Esophagus muscularis mucosa (tissue), 4 donors: ENCODE measurements around the gene UBAC1. TPM values are rescaled to one million over a fixed set of nuclear protein-coding genes. Genes with fewer than 3 reads are reported as not detected.

Experiments used
- DNase-seq: peaks from one replicate; pipeline ENCODE4 v3.0.0-alpha.2; 2017; ENCODE audit errors: extremely low spot score
- H3K27ac ChIP-seq, 4 donors: fragments of 200-600 bp; sonication (generic); replicated peaks in 1 of 4; 1 replicate in 3 of 4; 2 replicates in 1 of 4; pipeline ENCODE4 v1.5.1; 2016 to 2019; ENCODE audit warnings: mild to moderate bottlenecking in 1 of 4
- H3K27me3 ChIP-seq, 4 donors: fragments of 200-600 bp; sonication (generic); one replicate each; pipeline versions ENCODE4 v1.5.1 to v1.6.0; 2016 to 2019
- H3K36me3 ChIP-seq, 4 donors: fragments of 200-600 bp; sonication (generic); one replicate each; pipeline ENCODE4 v1.5.1; 2016 to 2019
- H3K4me1 ChIP-seq, 4 donors: fragments of 200-600 bp; sonication (generic); one replicate each; pipeline ENCODE4 v1.5.1; 2016 to 2019
- H3K4me3 ChIP-seq, 4 donors: fragments of 200-600 bp; sonication (generic); 1 replicate in 2 of 4; 2 replicates in 2 of 4; pipeline ENCODE4 v1.5.1; 2016 to 2019; ENCODE audit warnings: mild to moderate bottlenecking in 4 of 4, moderate library complexity in 1 of 4
- H3K9me3 ChIP-seq, 4 donors: fragments of 200-600 bp; sonication (generic); 1 replicate in 3 of 4; 2 replicates in 1 of 4; pipeline ENCODE4 v1.5.1; 2016 to 2019
- EP300 ChIP-seq: sonication (generic); formaldehyde crosslinking; IDR thresholded peaks from one replicate; pipeline ENCODE4 v1.6.1; 2017; ENCODE audit warnings: antibody characterized with exemption
- POLR2A ChIP-seq: fragments of 450-650 bp; IDR thresholded peaks from one replicate; pipeline ENCODE4 v1.6.1; 2017; ENCODE audit warnings: antibody characterized with exemption, moderate library complexity, mild to moderate bottlenecking, low read depth
- POLR2AphosphoS5 ChIP-seq, 2 donors: sonication (generic); formaldehyde crosslinking; IDR thresholded peaks; one replicate each; pipeline ENCODE4 v1.6.1; 2017; ENCODE audit warnings: antibody characterized with exemption in 2 of 2
- WGBS: methylation state at CpG from one replicate; pipeline ENCODE4 v1.1.5; 2018; 5-methylcytosine and 5-hydroxymethylcytosine counted together
- intact Hi-C: fragments of 100-400 bp; cut with DNase I; formaldehyde crosslinking; loops from one replicate; pipeline ENCODE4 v1.15.1; 2023
- total RNA-seq, 4 donors: library from RNA; depleted of rRNA; stranded (reverse); fragments of >200 nt; gene quantifications; one replicate each; pipeline versions ENCODE4 v1.1.0 to v1.2.1, GENCODE V29; 2016
- TF ChIP-seq, protein P1 (sequence below), 3 experiments: fragments of 200-600 bp in 2 of 3; fragments of 450-650 bp in 1 of 3; sonication (generic) in 2 of 3; IDR thresholded peaks; one replicate each; pipeline ENCODE4 v1.5.1; 2017 to 2019; ENCODE audit warnings: antibody characterized with exemption in 3 of 3, mild to moderate bottlenecking in 2 of 3, moderate library complexity in 1 of 3

Gene UBAC1
- total RNA-seq, 4 donors from 2014 or later = 61.6 to 77.2 (median 67.3) TPM

DNA sequence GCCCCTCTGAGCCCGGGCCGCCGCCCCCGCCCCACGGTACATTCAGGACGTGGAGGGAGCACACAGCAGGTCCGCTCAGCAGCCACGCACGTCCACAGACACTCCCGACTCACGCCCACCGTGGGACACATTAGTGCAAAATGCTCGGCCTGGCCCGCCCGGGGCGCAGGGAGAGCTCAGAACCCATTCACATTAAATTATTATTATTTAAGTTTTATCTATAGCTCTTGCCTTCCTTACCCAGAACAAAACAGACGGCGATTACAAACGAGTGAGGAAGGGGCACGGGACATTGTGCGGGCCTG is 47.5 kb upstream of the UBAC1 start:
- WGBS = 90% methylated on average over 21 of the region's 21 CpGs
- Histone ChIP-seq H3K36me3 (peaks cover 24 to 56% (median 54%) of the 10 kb centered on the region in 4 donors), H3K4me1 (peaks cover 24 to 91% (median 76%) of the 10 kb centered on the region in 4 donors), H3K9me3 (no peaks in the 10 kb centered on the region), H3K27me3 (no peaks in the 10 kb centered on the region), H3K27ac (peak overlapping the region; percentile 18 to 80 (median 47)), H3K4me3 (no peak overlapping the region)
- TF ChIP-seq EP300 = no peak
- TF ChIP-seq, protein P1, sequence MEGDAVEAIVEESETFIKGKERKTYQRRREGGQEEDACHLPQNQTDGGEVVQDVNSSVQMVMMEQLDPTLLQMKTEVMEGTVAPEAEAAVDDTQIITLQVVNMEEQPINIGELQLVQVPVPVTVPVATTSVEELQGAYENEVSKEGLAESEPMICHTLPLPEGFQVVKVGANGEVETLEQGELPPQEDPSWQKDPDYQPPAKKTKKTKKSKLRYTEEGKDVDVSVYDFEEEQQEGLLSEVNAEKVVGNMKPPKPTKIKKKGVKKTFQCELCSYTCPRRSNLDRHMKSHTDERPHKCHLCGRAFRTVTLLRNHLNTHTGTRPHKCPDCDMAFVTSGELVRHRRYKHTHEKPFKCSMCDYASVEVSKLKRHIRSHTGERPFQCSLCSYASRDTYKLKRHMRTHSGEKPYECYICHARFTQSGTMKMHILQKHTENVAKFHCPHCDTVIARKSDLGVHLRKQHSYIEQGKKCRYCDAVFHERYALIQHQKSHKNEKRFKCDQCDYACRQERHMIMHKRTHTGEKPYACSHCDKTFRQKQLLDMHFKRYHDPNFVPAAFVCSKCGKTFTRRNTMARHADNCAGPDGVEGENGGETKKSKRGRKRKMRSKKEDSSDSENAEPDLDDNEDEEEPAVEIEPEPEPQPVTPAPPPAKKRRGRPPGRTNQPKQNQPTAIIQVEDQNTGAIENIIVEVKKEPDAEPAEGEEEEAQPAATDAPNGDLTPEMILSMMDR (IDR thresholded peaks at IDR 0.05) = no peak
- intact Hi-C loops = no loop called here
- DNase-seq = no peak

DNA sequence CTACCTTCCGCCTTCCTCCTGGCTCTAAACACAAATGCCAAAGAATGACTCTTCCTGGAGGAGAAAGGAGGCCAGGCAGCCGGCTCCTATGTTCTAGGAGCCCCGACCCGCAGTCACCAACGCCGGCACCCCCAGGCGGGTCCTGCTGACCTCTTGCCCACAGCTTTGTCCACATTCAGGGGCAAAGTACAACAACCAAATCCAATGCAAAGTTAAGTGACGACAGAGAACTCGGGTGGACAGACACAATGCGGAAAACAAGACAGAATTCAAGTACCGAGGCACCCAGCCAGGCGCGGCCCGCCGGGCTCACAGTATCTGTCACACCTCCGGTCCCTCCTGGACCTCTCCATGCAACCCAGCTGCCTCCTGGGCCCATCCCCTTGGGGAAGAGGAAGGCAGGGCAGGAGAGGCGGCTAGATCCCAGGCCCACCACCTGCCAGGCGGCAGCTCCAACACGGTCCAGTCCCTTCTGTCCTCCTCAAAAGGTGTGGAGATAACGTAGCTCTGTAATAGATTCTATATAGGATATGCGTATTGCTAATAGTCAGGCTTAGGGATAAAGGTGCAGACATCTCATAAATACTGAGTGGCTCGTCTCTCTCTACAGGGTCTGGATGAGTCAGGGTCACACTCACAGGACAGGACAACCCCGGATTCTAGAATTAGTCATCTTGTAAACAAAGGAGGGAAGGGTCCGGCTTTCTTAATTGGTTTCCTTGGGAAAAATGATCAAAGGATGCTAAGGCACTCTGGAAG is 46.9 kb upstream of the UBAC1 start:
- peaks cover 29 to 91% (median 76%) of the 10 kb centered on the region in 4 donors for H3K4me1 ChIP-seq
- H3K27ac ChIP-seq = peak overlapping the region; percentile 28 to 80 (median 47)
- H3K27me3 ChIP-seq = no peaks in the 10 kb centered on the region
- peaks cover 24 to 51% (median 49%) of the 10 kb centered on the region in 4 donors for H3K36me3 ChIP-seq
- WGBS = 71% methylated on average over 19 of the region's 24 CpGs
- H3K9me3 ChIP-seq = no peaks in the 10 kb centered on the region
- no peak overlapping the region for H3K4me3 ChIP-seq
- no peak for TF ChIP-seq EP300
- TF ChIP-seq POLR2AphosphoS5 (IDR thresholded peaks at IDR 0.05) = no peak
- TF ChIP-seq POLR2A = no peak
- TF ChIP-seq, protein P1 (IDR thresholded peaks at IDR 0.05) = no peak
- intact Hi-C loops = no loop called here
- no peak for DNase-seq

DNA sequence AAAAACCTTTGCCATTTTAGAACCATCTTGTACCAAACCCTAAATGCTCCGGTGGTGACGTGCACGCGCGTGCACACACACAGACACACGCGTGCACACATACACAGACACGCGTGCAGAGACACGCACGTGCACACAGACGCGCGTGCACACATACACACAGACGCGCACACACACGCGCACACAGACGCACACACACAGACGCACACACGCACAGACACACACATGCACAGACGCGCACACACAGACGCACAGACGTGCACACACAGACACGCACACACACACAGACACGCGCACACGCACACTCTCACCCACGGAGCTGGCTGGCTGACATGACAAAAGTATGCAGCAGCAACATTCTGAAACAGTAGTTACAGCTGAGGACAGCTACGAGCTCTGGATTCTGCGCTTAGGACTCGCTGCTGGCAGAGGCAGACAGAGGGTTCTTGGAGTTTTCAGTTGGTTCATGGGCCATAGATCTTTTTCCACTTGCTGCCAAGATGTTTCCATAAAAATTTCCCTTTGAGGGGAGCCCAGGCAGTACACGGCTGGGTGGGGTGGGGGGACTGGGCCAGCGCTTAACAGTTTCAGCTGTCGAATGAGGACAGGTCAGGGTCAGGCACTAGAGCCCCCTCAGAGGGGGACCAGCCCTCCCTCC is 46.2 kb upstream of the UBAC1 start:
- H3K4me3 ChIP-seq = no peak overlapping the region

DNA sequence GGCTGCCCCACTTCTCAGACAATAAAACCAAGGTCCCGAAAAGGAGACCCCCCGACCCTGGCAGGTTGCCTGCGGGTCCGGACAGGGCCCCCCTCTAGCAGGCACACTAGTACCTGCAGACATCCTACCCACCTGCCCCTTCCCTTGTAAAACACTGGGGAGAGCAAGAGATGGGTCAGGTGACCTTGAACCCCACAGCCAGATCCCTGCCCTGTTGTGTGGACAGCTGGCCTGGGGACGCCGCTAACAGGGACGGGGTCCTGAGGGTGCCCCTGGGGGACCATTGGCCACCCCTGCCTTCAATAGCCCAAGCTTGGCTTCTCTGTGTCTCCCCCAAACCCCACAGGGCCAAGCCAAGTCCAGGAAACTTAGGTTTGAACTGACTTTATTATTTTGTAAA is 45.0 kb upstream of the UBAC1 start:
- intact Hi-C loops = no loop called here
- H3K4me1 ChIP-seq = peaks cover 18 to 86% (median 64%) of the 10 kb centered on the region in 4 donors
- no peaks in the 10 kb centered on the region for H3K9me3 ChIP-seq
- 71% methylated on average over 3 of the region's 7 CpGs for WGBS
- TF ChIP-seq POLR2A = no peak
- TF ChIP-seq POLR2AphosphoS5 (IDR thresholded peaks at IDR 0.05) = no peak
- TF ChIP-seq, protein P1 (IDR thresholded peaks at IDR 0.05) = no peak
- no peak for TF ChIP-seq EP300
- no peaks in the 10 kb centered on the region for H3K27me3 ChIP-seq
- H3K4me3 ChIP-seq = no peak overlapping the region
- H3K36me3 ChIP-seq = peaks cover 19 to 39% (median 38%) of the 10 kb centered on the region in 4 donors
- DNase-seq = no peak
- no peak overlapping the region for H3K27ac ChIP-seq

More for the DNA sequence above, 46.2 kb upstream of the UBAC1 start:
- Histone ChIP-seq H3K27ac (peak overlapping the region; percentile 28 to 80 (median 47)), H3K4me1 (peaks cover 30 to 91% (median 76%) of the 10 kb centered on the region in 4 donors), H3K27me3 (no peaks in the 10 kb centered on the region), H3K9me3 (no peaks in the 10 kb centered on the region), H3K36me3 (peaks cover 24 to 46% (median 44%) of the 10 kb centered on the region in 4 donors)
- no peak for DNase-seq
- 81% methylated on average over 30 of the region's 36 CpGs for WGBS
- TF ChIP-seq POLR2A = no peak
- peak in 1 of 2 donors; percentile 4 for TF ChIP-seq POLR2AphosphoS5 (IDR thresholded peaks at IDR 0.05)
- intact Hi-C loops = no loop called here

DNA sequence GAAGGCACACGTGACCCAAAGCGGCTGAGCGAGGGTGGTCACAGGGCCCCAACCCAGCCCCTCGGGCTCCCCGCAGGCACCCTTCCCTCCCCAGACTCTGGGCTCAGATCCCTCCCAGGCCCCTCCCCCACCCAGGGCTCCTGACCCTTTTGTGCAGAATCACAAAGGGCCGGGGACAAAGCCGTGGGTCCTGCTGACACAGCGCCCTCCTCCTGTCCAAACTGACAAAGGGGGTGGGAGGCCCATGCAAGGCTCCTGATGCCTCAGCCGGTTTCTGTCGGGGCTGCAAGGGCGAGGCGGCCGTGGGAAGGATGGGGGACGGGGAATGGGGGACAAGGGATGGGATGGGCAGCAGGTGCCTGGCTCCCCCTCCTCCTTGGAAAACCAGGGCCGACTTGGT is 43.5 kb upstream of the UBAC1 start:
- H3K4me1 ChIP-seq = peaks cover 17 to 73% (median 53%) of the 10 kb centered on the region in 4 donors
- intact Hi-C loops = no loop called here
- WGBS = 92% methylated on average over 6 of the region's 15 CpGs

More for the DNA sequence above, 43.5 kb upstream of the UBAC1 start:
- no peak for DNase-seq
- no peaks in the 10 kb centered on the region for H3K27me3 ChIP-seq
- peaks cover 9 to 25% (median 23%) of the 10 kb centered on the region in 4 donors for H3K36me3 ChIP-seq
- no peaks in the 10 kb centered on the region for H3K9me3 ChIP-seq
- no peak overlapping the region for H3K4me3 ChIP-seq
- TF ChIP-seq EP300 (no peak), POLR2AphosphoS5 (IDR thresholded peaks at IDR 0.05) (no peak), POLR2A (no peak)
- TF ChIP-seq, protein P1 (IDR thresholded peaks at IDR 0.05) = no peak
- no peak overlapping the region for H3K27ac ChIP-seq
